Panc1 (cell line): Measurements from ENCODE around the gene HMX1. TPM values are rescaled to one million over a fixed set of nuclear protein-coding genes. Genes with fewer than 3 reads are reported as not detected.

Experiments
- ATAC-seq: fragments of 200-7000 bp; cut with Tn5 transposase; 2 replicates; pipeline ENCODE4 v1.9.1; 2020; ENCODE audit warnings: mild to moderate bottlenecking, moderate library complexity
- BruUV-seq: library from RNA; stranded (reverse); fragments of 400-500 nt; replicated peaks from 2 replicates; lab custom pipeline; 2021; lab: Mats Ljungman, UMichigan
- CTCF ChIA-PET: fragments of 300-600 bp; sonication (Branson Sonifier 250); formaldehyde crosslinking; loops from one replicate; lab custom pipeline; 2022; ENCODE audit warnings: antibody characterized with exemption; lab: Charles Lee
- POLR2A ChIA-PET: fragments of 300-600 bp; sonication (Branson Sonifier 250); formaldehyde crosslinking; loops from one replicate; lab custom pipeline; 2022; ENCODE audit warnings: antibody characterized with exemption; lab: Charles Lee
- DNase-seq: peaks from one replicate; pipeline ENCODE4 v3.0.0-alpha.2; 2010; ENCODE audit warnings: low read depth, low spot score
- H3K27ac ChIP-seq: 2 replicates; pipeline ENCODE4 v1.5.1; 2011; ENCODE audit warnings: mild to moderate bottlenecking, low read length, inconsistent platforms
- H3K27me3 ChIP-seq: fragments of 200-500 bp; sonication (Bioruptor generic); 2 replicates; pipeline ENCODE4 v1.6.0; 2014; ENCODE audit warnings: low read length, inconsistent platforms; ENCODE audit not compliant: control insufficient read depth, insufficient read depth
- H3K36me3 ChIP-seq: fragments of 200-500 bp; sonication (Bioruptor generic); 2 replicates; pipeline ENCODE4 v1.5.1; 2014; ENCODE audit warnings: inconsistent platforms, mild to moderate bottlenecking, low read length, moderate library complexity; ENCODE audit not compliant: control insufficient read depth, insufficient read depth
- H3K4me1 ChIP-seq: 2 replicates; pipeline ENCODE4 v1.5.1; 2011; ENCODE audit warnings: inconsistent platforms, mild to moderate bottlenecking, low read length, moderate library complexity; ENCODE audit not compliant: control insufficient read depth, insufficient read depth
- H3K4me3 ChIP-seq, 2 experiments: 2 replicates each; pipeline ENCODE4 v1.5.1; 2011 to 2012; ENCODE audit warnings: low read depth in 2 of 2, low read length in 2 of 2, mild to moderate bottlenecking in 2 of 2, inconsistent platforms in 1 of 2, moderate library complexity in 1 of 2
- H3K9me3 ChIP-seq: fragments of 200-500 bp; sonication (Bioruptor generic); 2 replicates; pipeline ENCODE4 v1.5.1; 2014; ENCODE audit warnings: low read depth, mild to moderate bottlenecking, inconsistent platforms, low read length, moderate library complexity; ENCODE audit not compliant: control insufficient read depth, insufficient read depth
- CTCF ChIP-seq: fragments of 450-650 bp; IDR thresholded peaks from 2 replicates; pipeline ENCODE4 v1.5.1; 2017; ENCODE audit warnings: mild to moderate bottlenecking
- POLR2AphosphoS5 ChIP-seq: IDR thresholded peaks from 2 replicates; pipeline ENCODE4 v1.6.1; 2012; ENCODE audit warnings: mild to moderate bottlenecking, low read depth, low read length, moderate library complexity
- REST ChIP-seq, 2 experiments: IDR thresholded peaks; 2 replicates each; pipeline ENCODE4 v1.6.1; 2011 to 2012; ENCODE audit warnings: low read depth in 2 of 2, control low read depth in 1 of 2, low read length in 1 of 2, mild to moderate bottlenecking in 1 of 2, moderate library complexity in 1 of 2; ENCODE audit not compliant: insufficient read depth in 1 of 2
- SIN3A ChIP-seq: IDR thresholded peaks from 2 replicates; pipeline ENCODE4 v1.6.1; 2012; ENCODE audit warnings: low read depth, mild to moderate bottlenecking, low read length, moderate library complexity, borderline replicate concordance; ENCODE audit not compliant: insufficient read depth
- TCF7L2 ChIP-seq: IDR thresholded peaks from 2 replicates; pipeline ENCODE4 v1.6.1; 2011; ENCODE audit warnings: mild to moderate bottlenecking, low read depth, low read length, inconsistent platforms
- in situ Hi-C: cut with HindIII; loops from 2 replicates; pipeline ENCODE4 v1.10.0; 2016; ENCODE audit warnings: low sequenced_read_pairs, low pct_unique_long_range_greater_than_20kb
- intact Hi-C: fragments of 100-400 bp; cut with micrococcal nuclease; formaldehyde crosslinking; loops from one replicate; pipeline ENCODE4 v1.10.0; 2022; ENCODE audit not compliant: unreplicated experiment
- total RNA-seq: library from RNA; stranded (reverse); gene quantifications from one replicate; pipeline ENCODE4 v1.2.1, GENCODE V29; 2021; ENCODE audit not compliant: unreplicated experiment

HMX1 gene
- total RNA-seq, 1 experiment from 2014 or later = not detected

- H3K27ac ChIP-seq = no peak overlapping the region
- H3K4me1 ChIP-seq = no peaks in the 10 kb centered on the region
- no peaks in the 10 kb centered on the region for H3K36me3 ChIP-seq
- CTCF ChIA-PET = no interaction called here
- BruUV-seq = no TSS peak
- intact Hi-C loops = no loop called here
- POLR2A ChIA-PET = no interaction called here
- DNase-seq = no peak
- in situ Hi-C loops = no loop called here
- no peak for TF ChIP-seq TCF7L2
- TF ChIP-seq SIN3A = no peak
- TF ChIP-seq CTCF = no peak
- no peak for TF ChIP-seq POLR2AphosphoS5
- TF ChIP-seq REST (IDR thresholded peaks at IDR 0.05; ENCODE audit: insufficient read depth in 1 of 2, low read depth in 2 of 2, low read length in 1 of 2) = no peak
- no peak overlapping the region for H3K4me3 ChIP-seq
- ATAC-seq = no peak
- no peaks in the 10 kb centered on the region for H3K27me3 ChIP-seq
- no peaks in the 10 kb centered on the region for H3K9me3 ChIP-seq
Measured at GRCh38 chr4:8852118-8852704, 19.4 kb downstream of the HMX1 start.

- H3K36me3 ChIP-seq = no peaks in the 10 kb centered on the region
- POLR2A ChIA-PET = no interaction called here
- CTCF ChIA-PET = no interaction called here
- no peak for TF ChIP-seq SIN3A
- no peak for TF ChIP-seq REST (IDR thresholded peaks at IDR 0.05; ENCODE audit: insufficient read depth in 1 of 2, low read depth in 2 of 2, low read length in 1 of 2)
- no peak for TF ChIP-seq CTCF
- TF ChIP-seq TCF7L2 = no peak
- TF ChIP-seq POLR2AphosphoS5 = no peak
- intact Hi-C loops = no loop called here
- DNase-seq (no peak), ATAC-seq (no peak)
- H3K27me3 ChIP-seq = no peaks in the 10 kb centered on the region
- H3K4me3 ChIP-seq = no peak overlapping the region
- no peaks in the 10 kb centered on the region for H3K4me1 ChIP-seq
- no TSS peak for BruUV-seq
- no peaks in the 10 kb centered on the region for H3K9me3 ChIP-seq
- in situ Hi-C loops = no loop called here
- no peak overlapping the region for H3K27ac ChIP-seq
Measured at GRCh38 chr4:8851321-8852117, 20.1 kb downstream of the HMX1 start.
